B cell (primary cell): Measurements from ENCODE around the gene ELP2. TPM values are rescaled to one million over a fixed set of nuclear protein-coding genes. Genes with fewer than 3 reads are reported as not detected.
"Not testable (repeated sequence)": the region's sequence is repeated elsewhere in the genome, so short reads cannot be mapped to it uniquely, and the experiment has no call there.

Experiments used
- ATAC-seq: fragments of 200-7000 bp; cut with Tn5 transposase; one replicate; pipeline ENCODE4 v1.10.0; 2021; ENCODE audit warnings: low read depth, mild to moderate bottlenecking, moderate number of reproducible peaks, moderate library complexity
- CTCF ChIA-PET: fragments of 350-600 bp; sonication (Branson Sonifier 250); formaldehyde crosslinking; loops from one replicate; lab custom pipeline; 2021; ENCODE audit warnings: antibody characterized with exemption, inconsistent platforms; lab: Charles Lee
- POLR2A ChIA-PET: fragments of 350-600 bp; sonication (Branson Sonifier 250); formaldehyde crosslinking; loops from one replicate; lab custom pipeline; 2021; ENCODE audit warnings: antibody characterized with exemption; lab: Charles Lee
- DNase-seq: peaks from one replicate; pipeline ENCODE4 v3.0.0; 2013
- H2AFZ ChIP-seq: 2 replicates; pipeline ENCODE4 v1.6.1; 2012; ENCODE audit warnings: mild to moderate bottlenecking, low read depth, low read length; ENCODE audit not compliant: insufficient read depth, poor library complexity, severe bottlenecking
- H3K27ac ChIP-seq, 2 donors: 1 replicate in 1 of 2; 2 replicates in 1 of 2; pipeline ENCODE4 v1.5.1; 2012 to 2013; ENCODE audit warnings: low read length in 2 of 2, mild to moderate bottlenecking in 2 of 2, moderate library complexity in 1 of 2
- H3K27me3 ChIP-seq, 4 experiments: fragments of 200-600 bp in 1 of 4; sonication (generic) in 1 of 4; replicated peaks in 1 of 4; 1 replicate in 2 of 4; 2 replicates in 2 of 4; pipeline versions ENCODE4 v1.6.1 to v1.7.0; 2013 to 2016; ENCODE audit warnings: low read length in 3 of 4, mild to moderate bottlenecking in 2 of 4, mixed read lengths in 1 of 4, moderate library complexity in 1 of 4; ENCODE audit not compliant: insufficient read depth in 4 of 4, control insufficient read depth in 3 of 4; ENCODE audit errors: control extremely low read depth in 1 of 4
- H3K36me3 ChIP-seq, 2 experiments: replicated peaks in 1 of 2; 1 replicate in 1 of 2; 2 replicates in 1 of 2; pipeline versions ENCODE4 v1.6.1 to v1.7.1; 2013; ENCODE audit warnings: low read length in 1 of 2; ENCODE audit not compliant: insufficient read depth in 2 of 2, control insufficient read depth in 1 of 2; ENCODE audit errors: control extremely low read depth in 1 of 2, extremely low read depth in 1 of 2
- H3K4me1 ChIP-seq, 2 donors: fragments of 200-600 bp in 1 of 2; sonication (generic) in 1 of 2; 1 replicate in 1 of 2; 2 replicates in 1 of 2; pipeline versions ENCODE4 v1.5.1 to v1.6.1; 2013 to 2017; ENCODE audit warnings: low read length in 2 of 2; ENCODE audit not compliant: control insufficient read depth in 2 of 2, insufficient read depth in 2 of 2
- H3K4me2 ChIP-seq: replicated peaks from 2 replicates; pipeline ENCODE3; 2012; ENCODE audit warnings: mild to moderate bottlenecking, low read depth, low read length; ENCODE audit not compliant: poor library complexity, severe bottlenecking
- H3K4me3 ChIP-seq, 5 experiments: fragments of 200-600 bp in 1 of 5; sonication (generic) in 1 of 5; 1 replicate in 3 of 5; 2 replicates in 2 of 5; pipeline versions ENCODE4 v1.5.1 to v1.7.0; 2011 to 2016; ENCODE audit warnings: low read length in 4 of 5, mild to moderate bottlenecking in 4 of 5, low read depth in 2 of 5, control low read depth in 1 of 5, moderate library complexity in 1 of 5; ENCODE audit not compliant: insufficient read depth in 1 of 5; ENCODE audit errors: control extremely low read depth in 1 of 5, extremely low read depth in 1 of 5
- H3K79me2 ChIP-seq: fragments of 200-600 bp; sonication (generic); one replicate; pipeline ENCODE4 v1.6.0; 2016; ENCODE audit warnings: low read length; ENCODE audit not compliant: control insufficient read depth, insufficient read depth
- H3K9ac ChIP-seq: fragments of 200-600 bp; sonication (generic); 2 replicates; pipeline ENCODE4 v1.6.1; 2017; ENCODE audit warnings: mild to moderate bottlenecking, low read length, moderate library complexity
- H3K9me3 ChIP-seq, 3 donors: one replicate each; pipeline versions ENCODE4 v1.6.1 to v1.7.1; 2013; ENCODE audit warnings: low read length in 2 of 3; ENCODE audit not compliant: control insufficient read depth in 2 of 3, insufficient read depth in 1 of 3; ENCODE audit errors: control extremely low read depth in 1 of 3
- H4K20me1 ChIP-seq: 2 replicates; pipeline ENCODE4 v1.6.0; 2012; ENCODE audit warnings: mild to moderate bottlenecking, low read length; ENCODE audit not compliant: insufficient read depth, control insufficient read depth, poor library complexity, severe bottlenecking
- H3K27ac Mint-ChIP-seq: one replicate; pipeline ENCODE4 v1.8.0; 2021; ENCODE audit warnings: mixed read lengths
- H3K27me3 Mint-ChIP-seq: one replicate; pipeline ENCODE4 v1.8.0; 2021; ENCODE audit warnings: mixed read lengths
- H3K4me1 Mint-ChIP-seq: one replicate; pipeline ENCODE4 v1.8.0; 2021; ENCODE audit warnings: mixed read lengths
- H3K4me3 Mint-ChIP-seq: one replicate; pipeline ENCODE4 v1.8.0; 2021; ENCODE audit warnings: mixed read lengths
- H3K9me3 Mint-ChIP-seq: one replicate; pipeline ENCODE4 v1.8.0; 2022; ENCODE audit warnings: mixed read lengths; ENCODE audit not compliant: insufficient read depth
- EZH2 ChIP-seq: IDR thresholded peaks from 2 replicates; pipeline ENCODE4 v1.6.1; 2012; ENCODE audit warnings: borderline replicate concordance, low read depth, mild to moderate bottlenecking, moderate library complexity, low read length; ENCODE audit not compliant: insufficient read depth, poor library complexity, severe bottlenecking
- WGBS: methylation state at CpG from one replicate; pipeline ENCODE4 v1.1.5; 2013; ENCODE audit warnings: missing lambda C conversion rate; ENCODE audit not compliant: insufficient coverage; 5-methylcytosine and 5-hydroxymethylcytosine counted together
- intact Hi-C: fragments of 100-400 bp; cut with micrococcal nuclease; formaldehyde crosslinking; loops from one replicate; pipeline ENCODE4 v1.10.0; 2022
- polyA plus RNA-seq: library from polyadenylated mRNA; depleted of rRNA; stranded (reverse); fragments of >200 nt; gene quantifications from 2 replicates; pipeline ENCODE4 v1.2.3, GENCODE V29; 2012
- total RNA-seq, 2 donors: library from RNA; stranded (reverse); fragments of 120-200 nt in 1 of 2; gene quantifications; 1 replicate in 1 of 2; 2 replicates in 1 of 2; pipeline versions ENCODE4 v1.2.3 to v1.2.4, GENCODE V29; 2013 to 2022
- TF ChIP-seq, protein P1 (sequence below): fragments of 200-600 bp; IDR thresholded peaks from one replicate; pipeline ENCODE4 v1.8.0; 2022; ENCODE audit warnings: antibody characterized with exemption, mild to moderate bottlenecking

The ELP2 gene
- total and polyA plus RNA-seq, 2 donors (not counting 1 experiment from before 2014, with no cell fraction given): 45.7 to 137 TPM

- Histone ChIP-seq H3K4me1 (peaks cover 0 to 9% of the 10 kb centered on the region in 2 donors), H3K27ac (no peak overlapping the region), H3K9ac (no peak overlapping the region), H3K9me3 (peaks cover 0 to 10% (median 0%) of the 10 kb centered on the region in 3 donors), H3K27me3 (no peaks in the 10 kb centered on the region), H2AFZ (no peak overlapping the region), H3K79me2 (no peaks in the 10 kb centered on the region), H4K20me1 (no peaks in the 10 kb centered on the region), H3K36me3 (no peaks in the 10 kb centered on the region), H3K4me3 (no peak overlapping the region), H3K4me2 (no peak overlapping the region)
- WGBS: no CpG with 5 or more reads among the region's 6 CpGs
- peaks cover 8% of the 10 kb centered on the region for H3K4me1 Mint-ChIP-seq
- intact Hi-C loops: no loop called here
- H3K9me3 Mint-ChIP-seq: no peaks in the 10 kb centered on the region
- H3K27ac Mint-ChIP-seq: no peak overlapping the region
- DNase-seq: no peak
- H3K4me3 Mint-ChIP-seq: no peak overlapping the region
- H3K27me3 Mint-ChIP-seq: no peaks in the 10 kb centered on the region
- no peak for ATAC-seq
- TF ChIP-seq EZH2: no peak
- TF ChIP-seq, protein P1, sequence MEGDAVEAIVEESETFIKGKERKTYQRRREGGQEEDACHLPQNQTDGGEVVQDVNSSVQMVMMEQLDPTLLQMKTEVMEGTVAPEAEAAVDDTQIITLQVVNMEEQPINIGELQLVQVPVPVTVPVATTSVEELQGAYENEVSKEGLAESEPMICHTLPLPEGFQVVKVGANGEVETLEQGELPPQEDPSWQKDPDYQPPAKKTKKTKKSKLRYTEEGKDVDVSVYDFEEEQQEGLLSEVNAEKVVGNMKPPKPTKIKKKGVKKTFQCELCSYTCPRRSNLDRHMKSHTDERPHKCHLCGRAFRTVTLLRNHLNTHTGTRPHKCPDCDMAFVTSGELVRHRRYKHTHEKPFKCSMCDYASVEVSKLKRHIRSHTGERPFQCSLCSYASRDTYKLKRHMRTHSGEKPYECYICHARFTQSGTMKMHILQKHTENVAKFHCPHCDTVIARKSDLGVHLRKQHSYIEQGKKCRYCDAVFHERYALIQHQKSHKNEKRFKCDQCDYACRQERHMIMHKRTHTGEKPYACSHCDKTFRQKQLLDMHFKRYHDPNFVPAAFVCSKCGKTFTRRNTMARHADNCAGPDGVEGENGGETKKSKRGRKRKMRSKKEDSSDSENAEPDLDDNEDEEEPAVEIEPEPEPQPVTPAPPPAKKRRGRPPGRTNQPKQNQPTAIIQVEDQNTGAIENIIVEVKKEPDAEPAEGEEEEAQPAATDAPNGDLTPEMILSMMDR: no peak
- ChIA-PET CTCF (no interaction called here), POLR2A (no interaction called here)
These were observed 40.7 kb upstream of the ELP2 start for GRCh38 chr18:36089001-36089400.

DNA sequence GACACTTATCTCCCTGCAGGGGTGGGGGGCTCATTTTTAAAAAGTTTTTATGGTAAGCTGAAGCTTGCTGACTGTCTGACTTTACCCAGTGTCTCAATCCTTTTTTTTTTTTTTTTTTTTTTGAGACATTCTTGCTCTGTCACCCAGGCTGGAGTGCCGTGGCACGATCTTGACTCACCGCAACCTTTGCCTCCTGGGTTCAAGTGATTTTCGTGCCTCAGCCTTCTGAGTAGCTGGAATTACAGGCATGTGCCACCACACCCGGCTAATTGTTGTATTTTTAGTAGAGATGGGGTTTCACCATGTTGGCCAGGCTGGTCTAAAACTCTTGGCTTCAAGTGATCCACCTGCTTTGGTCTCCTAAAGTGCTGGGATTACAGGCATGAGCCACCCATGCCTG, 37.6 kb upstream of the ELP2 start:
- 95% methylated on average over 4 of the region's 5 CpGs for WGBS
- H3K4me2 ChIP-seq, H3K36me3 ChIP-seq, H3K27me3 Mint-ChIP-seq, H2AFZ ChIP-seq, H3K27ac Mint-ChIP-seq, H3K9ac ChIP-seq, H3K4me1 Mint-ChIP-seq, POLR2A ChIA-PET, H3K27me3 ChIP-seq, H3K27ac ChIP-seq, H4K20me1 ChIP-seq, ATAC-seq, H3K4me3 Mint-ChIP-seq, H3K9me3 Mint-ChIP-seq, H3K4me3 ChIP-seq, intact Hi-C loops, H3K79me2 ChIP-seq, H3K9me3 ChIP-seq, H3K4me1 ChIP-seq, DNase-seq: not testable (repeated sequence)
- CTCF ChIA-PET: interaction anchor here (0.7 to 9.1 kb wide), 2 partner anchors 120 to 191 kb away, joined by 6 to 213 read pairs; no protein-coding TSS in a partner anchor
